ENCODE measurements around the gene CTSZ.

DNA sequence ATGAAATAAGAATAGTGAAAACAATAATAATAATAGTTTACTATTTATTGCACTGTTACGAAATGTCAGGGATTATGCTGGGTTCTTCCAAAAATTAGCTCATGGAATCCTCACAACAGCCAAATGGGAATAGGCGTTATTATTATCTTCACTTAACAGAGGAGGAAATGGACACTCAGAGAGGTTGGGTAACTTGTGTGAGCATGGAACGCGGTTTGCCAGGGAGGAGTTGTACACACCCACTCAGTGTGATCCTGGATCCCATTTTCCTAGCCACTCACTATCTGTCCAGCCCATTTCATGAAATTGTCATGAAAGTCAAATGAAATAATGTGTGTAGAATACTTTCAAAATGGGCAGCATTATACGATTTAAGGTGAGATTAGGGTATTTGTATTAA, 21.4 kb downstream of the CTSZ start:
- TF ChIP-seq, protein P1, sequence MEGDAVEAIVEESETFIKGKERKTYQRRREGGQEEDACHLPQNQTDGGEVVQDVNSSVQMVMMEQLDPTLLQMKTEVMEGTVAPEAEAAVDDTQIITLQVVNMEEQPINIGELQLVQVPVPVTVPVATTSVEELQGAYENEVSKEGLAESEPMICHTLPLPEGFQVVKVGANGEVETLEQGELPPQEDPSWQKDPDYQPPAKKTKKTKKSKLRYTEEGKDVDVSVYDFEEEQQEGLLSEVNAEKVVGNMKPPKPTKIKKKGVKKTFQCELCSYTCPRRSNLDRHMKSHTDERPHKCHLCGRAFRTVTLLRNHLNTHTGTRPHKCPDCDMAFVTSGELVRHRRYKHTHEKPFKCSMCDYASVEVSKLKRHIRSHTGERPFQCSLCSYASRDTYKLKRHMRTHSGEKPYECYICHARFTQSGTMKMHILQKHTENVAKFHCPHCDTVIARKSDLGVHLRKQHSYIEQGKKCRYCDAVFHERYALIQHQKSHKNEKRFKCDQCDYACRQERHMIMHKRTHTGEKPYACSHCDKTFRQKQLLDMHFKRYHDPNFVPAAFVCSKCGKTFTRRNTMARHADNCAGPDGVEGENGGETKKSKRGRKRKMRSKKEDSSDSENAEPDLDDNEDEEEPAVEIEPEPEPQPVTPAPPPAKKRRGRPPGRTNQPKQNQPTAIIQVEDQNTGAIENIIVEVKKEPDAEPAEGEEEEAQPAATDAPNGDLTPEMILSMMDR (IDR thresholded peaks at IDR 0.05), result no peak
- TF ChIP-seq POLR2AphosphoS5 (IDR thresholded peaks at IDR 0.05), result no peak
- TF ChIP-seq POLR2A (IDR thresholded peaks at IDR 0.05), result no peak

Data from sigmoid colon (tissue), 4 donors.